Ishikawa (cell line): Measurements from ENCODE around the gene PRSS27.

ENCODE experiments used
- CEBPB ChIP-seq: IDR thresholded peaks from 2 replicates; pipeline ENCODE4 v1.6.1; 2012
- CREB1 ChIP-seq: IDR thresholded peaks from 2 replicates; pipeline ENCODE4 v1.6.1; 2012; ENCODE audit warnings: low read depth
- EGR1 ChIP-seq: IDR thresholded peaks from 2 replicates; pipeline ENCODE4 v1.6.1; 2012
- EP300 ChIP-seq: IDR thresholded peaks from 2 replicates; pipeline ENCODE4 v1.6.1; 2012; ENCODE audit warnings: borderline replicate concordance
- MAX ChIP-seq: IDR thresholded peaks from 2 replicates; pipeline ENCODE4 v1.6.1; 2012
- NFIC ChIP-seq: IDR thresholded peaks from 2 replicates; pipeline ENCODE4 v1.6.1; 2012
- RAD21 ChIP-seq: IDR thresholded peaks from 2 replicates; pipeline ENCODE4 v1.6.1; 2012; ENCODE audit warnings: low read depth
- TAF1 ChIP-seq: IDR thresholded peaks from 2 replicates; pipeline ENCODE4 v1.6.1; 2012; ENCODE audit warnings: low read depth, mild to moderate bottlenecking
- TCF12 ChIP-seq: IDR thresholded peaks from 2 replicates; pipeline ENCODE4 v1.6.1; 2012; ENCODE audit warnings: low read depth
- TEAD4 ChIP-seq: IDR thresholded peaks from 2 replicates; pipeline ENCODE4 v1.6.1; 2012
- YY1 ChIP-seq: IDR thresholded peaks from 2 replicates; pipeline ENCODE4 v1.6.1; 2012; ENCODE audit warnings: low read depth
- ZBTB7A ChIP-seq: IDR thresholded peaks from 2 replicates; pipeline ENCODE4 v1.6.1; 2012; ENCODE audit warnings: low read depth

GRCh38 chr16:2743007-2743810 is 23.2 kb upstream of the PRSS27 start:
- TF ChIP-seq TEAD4 (no peak), TAF1 (no peak), CEBPB (no peak), YY1 (no peak), MAX (no peak), EP300 (no peak), EGR1 (no peak), TCF12 (no peak), NFIC (no peak), RAD21 (no peak), CREB1 (no peak), ZBTB7A (no peak)
